CD4-positive, alpha-beta memory T cell (primary cell): Measurements from ENCODE around the gene KANSL1. TPM values are rescaled to one million over a fixed set of nuclear protein-coding genes. Genes with fewer than 3 reads are reported as not detected.

Experiments
- CTCF ChIA-PET: fragments of 350-600 bp; sonication (Branson Sonifier 250); formaldehyde crosslinking; loops from one replicate; lab custom pipeline; 2021; ENCODE audit warnings: inconsistent platforms; ENCODE audit not compliant: partially characterized antibody; lab: Charles Lee
- POLR2A ChIA-PET: fragments of 350-600 bp; sonication (Branson Sonifier 250); formaldehyde crosslinking; loops from one replicate; lab custom pipeline; 2021; ENCODE audit not compliant: partially characterized antibody; lab: Charles Lee
- DNase-seq, 5 donors: peaks; one replicate each; pipeline versions ENCODE4 v3.0.0 to v3.0.0-alpha.2; 2020 to 2022; ENCODE audit warnings: mixed read lengths in 1 of 5
- H3K27ac ChIP-seq: one replicate; pipeline ENCODE4 v1.7.0; 2013; ENCODE audit warnings: low read depth, low read length
- H3K27me3 ChIP-seq: 2 replicates; pipeline ENCODE4 v1.7.0; 2013; ENCODE audit warnings: mild to moderate bottlenecking, low read length, moderate library complexity; ENCODE audit not compliant: insufficient read depth
- H3K36me3 ChIP-seq: 2 replicates; pipeline ENCODE4 v1.7.0; 2013; ENCODE audit warnings: mild to moderate bottlenecking, low read length, moderate library complexity; ENCODE audit not compliant: insufficient read depth
- H3K4me1 ChIP-seq: 2 replicates; pipeline ENCODE4 v1.7.0; 2013; ENCODE audit warnings: mild to moderate bottlenecking, low read length, moderate library complexity; ENCODE audit not compliant: insufficient read depth
- H3K4me3 ChIP-seq, 2 donors: one replicate each; pipeline ENCODE4 v1.7.0; 2013; ENCODE audit warnings: low read length in 2 of 2, mild to moderate bottlenecking in 1 of 2
- H3K9me3 ChIP-seq, 2 donors: one replicate each; pipeline ENCODE4 v1.7.0; 2013; ENCODE audit warnings: low read length in 2 of 2, control low read depth in 1 of 2; ENCODE audit not compliant: control insufficient read depth in 1 of 2
- H3K27ac Mint-ChIP-seq, 7 donors: one replicate each; pipeline ENCODE4 v1.8.0; 2020 to 2021; ENCODE audit warnings: mixed read lengths in 7 of 7, mild to moderate bottlenecking in 6 of 7, inconsistent platforms in 3 of 7, moderate library complexity in 3 of 7
- H3K27me3 Mint-ChIP-seq, 2 donors: one replicate each; pipeline ENCODE4 v1.8.0; 2020 to 2021; ENCODE audit warnings: mixed read lengths in 2 of 2
- H3K36me3 Mint-ChIP-seq, 2 donors: one replicate each; pipeline ENCODE4 v1.8.0; 2020 to 2021; ENCODE audit warnings: mixed read lengths in 2 of 2, inconsistent platforms in 1 of 2, mild to moderate bottlenecking in 1 of 2
- H3K4me1 Mint-ChIP-seq, 4 donors: one replicate each; pipeline ENCODE4 v1.8.0; 2020 to 2021; ENCODE audit warnings: mixed read lengths in 4 of 4, mild to moderate bottlenecking in 1 of 4
- H3K4me3 Mint-ChIP-seq, 8 donors: one replicate each; pipeline ENCODE4 v1.8.0; 2020 to 2021; ENCODE audit warnings: mixed read lengths in 8 of 8, mild to moderate bottlenecking in 7 of 8, moderate library complexity in 6 of 8, inconsistent platforms in 3 of 8
- H3K9me3 Mint-ChIP-seq, 8 donors: one replicate each; pipeline ENCODE4 v1.8.0; 2020 to 2021; ENCODE audit warnings: mixed read lengths in 8 of 8, mild to moderate bottlenecking in 5 of 8, inconsistent platforms in 3 of 8, moderate library complexity in 1 of 8
- intact Hi-C: fragments of 100-400 bp; cut with micrococcal nuclease; formaldehyde crosslinking; loops from one replicate; pipeline ENCODE4 v1.15.1; 2023
- polyA plus RNA-seq, 2 donors: library from polyadenylated mRNA; unstranded; fragments of 300-500 nt; fragmentation: Illumina TruSeq; gene quantifications; one replicate each; pipeline ENCODE4 v1.2.3, GENCODE V29; 2021
- total RNA-seq, 2 experiments: library from RNA; stranded (reverse); gene quantifications; one replicate each; pipeline ENCODE4 v1.2.3, GENCODE V29; 2021

The KANSL1 gene
- total and polyA plus RNA-seq, 4 experiments from 2014 or later, result 6.7 to 206 (median 107) TPM

DNA sequence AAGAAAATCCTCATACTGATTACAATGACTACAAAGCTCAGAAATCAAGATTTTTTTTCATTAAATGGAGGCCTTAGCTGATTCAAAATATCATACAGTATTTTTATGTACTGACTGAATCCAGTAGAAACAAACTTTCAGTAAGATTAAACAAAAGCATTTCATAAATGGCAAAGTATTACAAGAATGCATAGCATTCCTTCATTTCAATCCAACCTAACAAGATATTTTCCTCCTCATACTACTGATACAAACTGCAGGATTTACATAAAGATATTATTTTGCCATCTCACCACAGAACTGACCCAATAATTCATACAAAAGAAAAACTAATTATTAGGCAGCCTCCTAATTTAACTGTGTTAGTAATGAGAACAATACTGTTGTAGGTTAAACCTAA is 6.2 kb upstream of the KANSL1 start:
- DNase-seq, result no peak
- H3K27me3 Mint-ChIP-seq, result no peaks in the 10 kb centered on the region
- H3K9me3 Mint-ChIP-seq, result no peaks in the 10 kb centered on the region
- Histone ChIP-seq H3K9me3 (no peaks in the 10 kb centered on the region), H3K27ac (no peak overlapping the region), H3K36me3 (no peaks in the 10 kb centered on the region), H3K27me3 (no peaks in the 10 kb centered on the region), H3K4me3 (no peak overlapping the region), H3K4me1 (peaks cover 37% of the 10 kb centered on the region)
- ChIA-PET POLR2A (interaction anchor here (1.8 kb wide), 1 partner anchor 13 kb away, joined by 14 read pairs; no protein-coding TSS in a partner anchor), CTCF (interaction anchor here (1.0 to 6.9 kb wide), 7 partner anchors 12 to 197 kb away, joined by 3 to 93 read pairs (median 8); no protein-coding TSS in a partner anchor)
- H3K36me3 Mint-ChIP-seq, result peaks cover 3 to 18% of the 10 kb centered on the region in 2 donors
- H3K4me1 Mint-ChIP-seq, result peaks cover 25 to 70% (median 54%) of the 10 kb centered on the region in 4 donors
- H3K27ac Mint-ChIP-seq, result peak overlapping the region in 5 of 7 donors; percentile 9 to 88 (median 38)
- intact Hi-C loops, result no loop called here
- H3K4me3 Mint-ChIP-seq, result no peak overlapping the region

DNA sequence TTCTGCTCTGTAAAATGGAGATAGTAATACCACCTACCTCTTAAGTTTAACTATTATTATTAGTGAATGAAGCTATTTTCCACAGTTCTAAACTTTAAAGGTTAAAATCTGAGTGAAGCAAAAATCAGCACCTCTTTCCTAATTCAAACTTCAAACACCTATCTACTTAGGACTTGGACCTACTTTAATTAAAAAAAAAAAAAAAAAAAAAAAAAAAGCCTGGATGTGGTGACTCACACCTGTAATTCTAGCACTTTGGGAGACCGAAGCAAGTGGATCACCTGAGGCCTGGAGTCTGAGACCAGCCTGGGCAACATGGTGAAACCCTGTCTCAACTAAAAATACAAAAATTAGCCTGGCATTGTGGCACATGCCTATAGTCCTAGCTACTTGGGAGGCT is 5.0 kb upstream of the KANSL1 start:
- no peak overlapping the region for H3K4me3 Mint-ChIP-seq
- POLR2A ChIA-PET, result interaction anchor here (0.6 to 1.8 kb wide), 3 partner anchors 14 to 201 kb away, joined by 3 to 14 read pairs (median 3); no protein-coding TSS in a partner anchor

DNA sequence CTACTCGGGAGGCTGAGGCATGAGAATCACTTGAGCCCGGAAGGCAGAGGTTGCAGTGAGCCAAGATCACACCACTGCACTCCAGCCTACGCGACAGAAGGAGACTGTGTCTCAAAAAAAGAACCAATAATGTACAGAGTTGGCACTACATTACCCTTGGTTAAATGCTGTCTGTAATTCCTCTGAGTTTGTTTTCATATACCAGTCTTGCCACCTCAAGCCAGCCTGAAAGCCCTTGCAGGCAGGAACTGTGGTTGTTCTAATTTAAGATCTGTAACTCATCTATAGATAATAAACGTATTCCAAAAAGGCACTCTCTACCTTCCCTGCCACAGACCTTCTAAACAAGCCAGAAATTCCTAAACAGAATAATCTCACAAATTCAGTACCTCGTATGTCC is 4.3 kb upstream of the KANSL1 start:
- H3K36me3 Mint-ChIP-seq, result peaks cover 3 to 23% of the 10 kb centered on the region in 2 donors

More for the DNA sequence above, 5.0 kb upstream of the KANSL1 start:
- no peak for DNase-seq
- no peaks in the 10 kb centered on the region for H3K9me3 ChIP-seq
- no peak overlapping the region for H3K4me3 ChIP-seq
- Mint-ChIP-seq H3K27me3 (no peaks in the 10 kb centered on the region), H3K9me3 (no peaks in the 10 kb centered on the region), H3K27ac (peak overlapping the region in 4 of 7 donors; percentile 48 to 88 (median 64)), H3K36me3 (peaks cover 3 to 22% of the 10 kb centered on the region in 2 donors), H3K4me1 (peaks cover 26 to 68% (median 51%) of the 10 kb centered on the region in 4 donors)
- no peaks in the 10 kb centered on the region for H3K27me3 ChIP-seq
- H3K4me1 ChIP-seq, result peaks cover 40% of the 10 kb centered on the region
- H3K27ac ChIP-seq, result no peak overlapping the region
- CTCF ChIA-PET, result interaction anchor here (0.6 to 6.9 kb wide), 7 partner anchors 11 to 196 kb away, joined by 3 to 93 read pairs (median 8); no protein-coding TSS in a partner anchor
- no peaks in the 10 kb centered on the region for H3K36me3 ChIP-seq
- intact Hi-C loops, result no loop called here

DNA sequence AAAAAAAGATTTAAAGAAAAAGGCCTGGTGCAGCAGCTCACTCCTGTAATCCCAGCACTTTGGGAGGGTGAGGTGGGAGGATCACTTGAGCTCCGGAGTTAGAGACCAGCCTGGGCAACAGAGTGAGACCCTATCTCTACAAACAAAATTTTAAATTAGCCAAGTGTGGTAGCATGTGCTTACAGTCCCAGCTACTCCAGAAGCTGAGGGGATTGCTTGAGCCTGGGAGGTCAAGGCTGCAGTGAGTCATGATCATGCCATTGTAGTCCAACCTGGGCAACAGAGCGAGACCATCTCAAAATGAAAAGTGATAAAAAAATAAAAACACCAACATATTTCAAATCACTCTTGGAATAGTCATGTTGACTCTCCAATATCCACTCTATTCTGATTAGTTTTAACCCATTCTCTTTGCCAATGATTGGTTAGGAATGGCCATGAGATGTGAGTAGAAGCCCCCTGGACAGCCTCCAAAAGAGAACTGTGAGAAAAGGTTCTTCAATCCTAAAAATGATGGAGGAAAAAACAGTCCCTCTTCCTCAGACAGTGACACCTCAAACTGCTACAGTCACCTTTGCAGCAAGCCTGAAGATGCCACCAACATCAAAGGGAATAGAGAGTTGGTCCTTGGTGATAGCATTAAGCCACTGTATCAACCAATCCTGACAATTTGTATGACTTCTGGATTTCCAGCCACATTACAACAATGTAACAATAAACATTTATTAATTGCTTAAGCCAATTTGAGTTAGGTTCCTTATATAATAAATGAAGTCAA is 2.9 kb upstream of the KANSL1 start:
- Mint-ChIP-seq H3K9me3 (no peaks in the 10 kb centered on the region), H3K36me3 (peaks cover 7 to 34% of the 10 kb centered on the region in 2 donors), H3K4me1 (peaks cover 28 to 77% (median 51%) of the 10 kb centered on the region in 4 donors), H3K4me3 (peak overlapping the region in 6 of 8 donors; percentile 57 to 88 (median 70)), H3K27ac (peak overlapping the region; percentile 88 to 99 (median 98)), H3K27me3 (no peaks in the 10 kb centered on the region)
- H3K36me3 ChIP-seq, result no peaks in the 10 kb centered on the region
- H3K4me3 ChIP-seq, result no peak overlapping the region
- no peaks in the 10 kb centered on the region for H3K9me3 ChIP-seq
- H3K27ac ChIP-seq, result peak overlapping the region; percentile 94
- H3K4me1 ChIP-seq, result peaks cover 42% of the 10 kb centered on the region
- intact Hi-C loops, result loop anchor here (2.0 kb wide), 1 partner anchor 57 kb away; no protein-coding TSS in a partner anchor
- DNase-seq, result no peak
- POLR2A ChIA-PET, result no interaction called here
- CTCF ChIA-PET, result interaction anchor here (1.1 to 1.8 kb wide), 6 partner anchors 10 to 152 kb away, joined by 3 to 11 read pairs (median 5); no protein-coding TSS in a partner anchor
- H3K27me3 ChIP-seq, result no peaks in the 10 kb centered on the region

More for the DNA sequence above, 4.3 kb upstream of the KANSL1 start:
- Histone ChIP-seq H3K36me3 (no peaks in the 10 kb centered on the region), H3K4me3 (no peak overlapping the region), H3K27me3 (no peaks in the 10 kb centered on the region), H3K9me3 (no peaks in the 10 kb centered on the region), H3K4me1 (peaks cover 40% of the 10 kb centered on the region), H3K27ac (no peak overlapping the region)
- Mint-ChIP-seq H3K4me1 (peaks cover 26 to 68% (median 50%) of the 10 kb centered on the region in 4 donors), H3K27ac (peak overlapping the region; percentile 73 to 97 (median 88)), H3K27me3 (no peaks in the 10 kb centered on the region), H3K9me3 (no peaks in the 10 kb centered on the region), H3K4me3 (peak overlapping the region in 3 of 8 donors; percentile 2 to 75 (median 7))
- ChIA-PET POLR2A (interaction anchor here (0.6 to 1.8 kb wide), 3 partner anchors 14 to 200 kb away, joined by 3 to 14 read pairs (median 3); no protein-coding TSS in a partner anchor), CTCF (interaction anchor here (0.6 to 6.9 kb wide), 5 partner anchors 10 to 17 kb away, joined by 4 to 93 read pairs (median 8); no protein-coding TSS in a partner anchor)
- DNase-seq, result no peak
- intact Hi-C loops, result no loop called here

DNA sequence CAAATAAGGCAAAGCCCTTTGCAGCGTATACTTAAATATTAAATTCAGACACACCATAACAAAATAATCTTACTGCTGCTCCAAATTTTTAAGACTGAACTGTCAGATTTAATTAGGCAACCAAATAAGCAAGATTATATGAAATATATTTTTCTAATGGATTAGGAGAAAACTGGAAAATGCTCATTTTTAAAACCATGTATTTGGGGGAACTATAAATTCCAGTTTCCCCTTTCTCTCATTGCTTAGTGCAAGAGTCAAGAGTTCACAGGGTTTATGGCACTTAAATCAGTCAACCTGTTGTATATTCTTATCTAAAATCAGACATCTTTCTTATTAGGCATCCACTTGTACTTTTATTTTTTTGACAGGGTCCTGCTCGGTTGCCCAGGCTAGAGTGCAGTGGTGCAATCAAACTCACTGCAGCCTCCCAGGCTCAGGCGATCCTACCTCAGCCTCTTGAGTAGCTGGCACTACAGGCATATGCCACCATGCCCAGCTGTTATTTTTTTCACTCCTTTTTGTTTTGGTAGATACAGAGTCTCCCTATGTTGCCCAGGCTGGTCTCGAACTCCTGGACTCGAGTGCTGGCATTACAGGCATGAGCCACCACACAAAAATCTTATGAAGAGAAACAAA is 2.1 kb upstream of the KANSL1 start:
- ChIA-PET POLR2A (no interaction called here), CTCF (interaction anchor here (1.1 to 1.8 kb wide), 5 partner anchors 11 to 152 kb away, joined by 3 to 11 read pairs (median 5); no protein-coding TSS in a partner anchor)
- intact Hi-C loops, result loop anchor here (2.0 kb wide), 1 partner anchor 57 kb away; no protein-coding TSS in a partner anchor
- H3K27ac ChIP-seq, result peak overlapping the region; percentile 94
- peak overlapping the region; percentile 7 to 40 for H3K4me3 ChIP-seq
- Mint-ChIP-seq H3K36me3 (peaks cover 7 to 34% of the 10 kb centered on the region in 2 donors), H3K27me3 (no peaks in the 10 kb centered on the region), H3K9me3 (no peaks in the 10 kb centered on the region), H3K27ac (peak overlapping the region; percentile 88 to 99 (median 98)), H3K4me1 (peaks cover 31 to 78% (median 51%) of the 10 kb centered on the region in 4 donors), H3K4me3 (peak overlapping the region in 7 of 8 donors; percentile 74 to 89 (median 85))
- peaks cover 50% of the 10 kb centered on the region for H3K4me1 ChIP-seq
- no peaks in the 10 kb centered on the region for H3K36me3 ChIP-seq
- no peak for DNase-seq
- no peaks in the 10 kb centered on the region for H3K9me3 ChIP-seq
- no peaks in the 10 kb centered on the region for H3K27me3 ChIP-seq

DNA sequence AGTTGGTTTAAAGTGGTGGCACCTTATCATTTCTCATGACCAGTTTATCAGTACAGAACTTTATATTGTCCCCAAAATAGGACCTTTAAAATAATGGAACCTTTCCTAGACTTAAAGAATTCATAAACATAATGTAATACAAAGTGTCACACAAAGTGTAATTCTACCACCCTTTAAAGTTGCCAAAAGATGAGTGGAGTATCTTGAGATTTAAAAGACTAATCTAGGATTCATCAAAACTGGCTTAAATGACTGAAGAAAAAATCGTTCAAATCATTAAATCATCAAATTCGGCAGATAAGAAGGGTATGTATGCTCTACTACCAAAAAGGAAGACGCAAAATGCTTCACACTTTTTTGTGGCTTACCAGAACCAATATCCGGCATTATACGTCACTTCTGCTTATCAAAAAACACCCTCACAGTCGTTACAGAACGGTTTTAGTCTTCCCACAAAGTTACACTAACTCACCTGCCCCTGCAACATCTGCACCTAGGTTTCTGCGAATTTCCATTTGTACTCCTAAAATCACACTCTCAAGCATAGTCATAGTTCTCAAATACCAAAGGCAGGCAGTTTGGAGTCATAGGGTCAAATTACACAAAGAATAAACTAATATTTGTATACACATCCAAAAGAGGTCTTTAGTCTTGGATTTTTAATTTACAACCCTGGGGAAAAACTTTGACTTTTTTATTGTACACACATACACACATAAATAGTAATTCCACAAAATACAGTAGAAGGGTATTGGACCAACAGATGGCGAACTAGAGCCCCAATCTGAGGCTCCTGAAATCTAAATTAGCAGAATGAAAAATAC is 1.4 kb upstream of the KANSL1 start:
- H3K27ac Mint-ChIP-seq, result peak overlapping the region; percentile 88 to 99 (median 98)
- no peaks in the 10 kb centered on the region for H3K9me3 ChIP-seq
- CTCF ChIA-PET, result interaction anchor here (0.8 to 2.7 kb wide), 8 partner anchors 9 to 151 kb away, joined by 3 to 70 read pairs (median 9); no protein-coding TSS in a partner anchor
- no peaks in the 10 kb centered on the region for H3K36me3 ChIP-seq
- H3K4me1 Mint-ChIP-seq, result peaks cover 34 to 80% (median 53%) of the 10 kb centered on the region in 4 donors
- H3K27me3 ChIP-seq, result no peaks in the 10 kb centered on the region
- no peaks in the 10 kb centered on the region for H3K9me3 Mint-ChIP-seq
- peak; percentile 86 to 94 (median 91) for DNase-seq
- peaks cover 7 to 40% of the 10 kb centered on the region in 2 donors for H3K36me3 Mint-ChIP-seq
- peaks cover 57% of the 10 kb centered on the region for H3K4me1 ChIP-seq
- peak overlapping the region; percentile 74 to 89 (median 86) for H3K4me3 Mint-ChIP-seq
- peak overlapping the region; percentile 40 to 93 for H3K4me3 ChIP-seq
- peak overlapping the region; percentile 94 for H3K27ac ChIP-seq
- POLR2A ChIA-PET, result interaction anchor here (0.6 to 3.6 kb wide), 16 partner anchors 9 to 1035 kb away, joined by 3 to 76 read pairs (median 12); no protein-coding TSS in a partner anchor
- no peaks in the 10 kb centered on the region for H3K27me3 Mint-ChIP-seq
- intact Hi-C loops, result loop anchor here (1.0 to 5.0 kb wide), 5 partner anchors 19 to 967 kb away; no protein-coding TSS in a partner anchor
